Testis (tissue), 3 donors: ENCODE measurements around the gene IGSF10. TPM values are rescaled to one million over a fixed set of nuclear protein-coding genes. Genes with fewer than 3 reads are reported as not detected.

Experiments
- DNase-seq: peaks from one replicate; pipeline ENCODE4 v3.0.0-alpha.2; 2019
- H3K27ac ChIP-seq, 2 donors: fragments of 200-600 bp; sonication (generic); one replicate each; pipeline ENCODE4 v1.5.1; 2019
- H3K27me3 ChIP-seq: fragments of 200-600 bp; sonication (generic); one replicate; pipeline ENCODE4 v1.5.1; 2019
- H3K36me3 ChIP-seq: fragments of 200-600 bp; sonication (generic); one replicate; pipeline ENCODE4 v1.5.1; 2017; ENCODE audit warnings: low read depth; ENCODE audit errors: missing control alignments
- H3K4me1 ChIP-seq: fragments of 200-600 bp; sonication (generic); one replicate; pipeline ENCODE4 v1.5.1; 2019
- H3K4me3 ChIP-seq, 2 donors: fragments of 200-600 bp; sonication (generic); one replicate each; pipeline ENCODE4 v1.5.1; 2017 to 2019
- H3K9me3 ChIP-seq: fragments of 200-600 bp; sonication (generic); one replicate; pipeline ENCODE4 v1.5.1; 2017
- POLR2A ChIP-seq: fragments of 450-650 bp; IDR thresholded peaks from one replicate; pipeline ENCODE4 v1.6.1; 2017; ENCODE audit warnings: antibody characterized with exemption, mild to moderate bottlenecking, moderate library complexity
- WGBS, 2 donors: methylation state at CpG; one replicate each; pipeline ENCODE4 v1.1.5; 2018; 5-methylcytosine and 5-hydroxymethylcytosine counted together
- intact Hi-C: fragments of 100-400 bp; cut with DNase I; formaldehyde crosslinking; loops from one replicate; pipeline ENCODE4 v1.15.1; 2023; ENCODE audit warnings: low total_unique reads
- polyA plus RNA-seq: library from polyadenylated mRNA; stranded (reverse); fragments of 350-450 nt; fragmentation: Illumina TruSeq; extraction: RNeasy Lipid Tissue Mini Kit (QIAGEN cat#74804); gene quantifications from one replicate; pipeline ENCODE4 v1.2.3, GENCODE V29; 2014; ENCODE audit warnings: low read depth, low replicate concordance; ENCODE audit not compliant: insufficient read depth
- total RNA-seq, 2 donors: library from RNA; depleted of rRNA; stranded (reverse); fragments of >200 nt; gene quantifications; one replicate each; pipeline ENCODE4 v1.2.3, GENCODE V29; 2016
- TF ChIP-seq, protein P1 (sequence below), 3 experiments: fragments of 450-650 bp in 2 of 3; fragments of 200-600 bp in 1 of 3; sonication (generic) in 1 of 3; IDR thresholded peaks; one replicate each; pipeline ENCODE4 v1.5.1; 2016 to 2019; ENCODE audit warnings: antibody characterized with exemption in 3 of 3, mild to moderate bottlenecking in 2 of 3, moderate library complexity in 1 of 3

Gene IGSF10
- total and polyA plus RNA-seq, 3 donors from 2014 or later, result 5.6 to 26.1 (median 12.3) TPM

DNA sequence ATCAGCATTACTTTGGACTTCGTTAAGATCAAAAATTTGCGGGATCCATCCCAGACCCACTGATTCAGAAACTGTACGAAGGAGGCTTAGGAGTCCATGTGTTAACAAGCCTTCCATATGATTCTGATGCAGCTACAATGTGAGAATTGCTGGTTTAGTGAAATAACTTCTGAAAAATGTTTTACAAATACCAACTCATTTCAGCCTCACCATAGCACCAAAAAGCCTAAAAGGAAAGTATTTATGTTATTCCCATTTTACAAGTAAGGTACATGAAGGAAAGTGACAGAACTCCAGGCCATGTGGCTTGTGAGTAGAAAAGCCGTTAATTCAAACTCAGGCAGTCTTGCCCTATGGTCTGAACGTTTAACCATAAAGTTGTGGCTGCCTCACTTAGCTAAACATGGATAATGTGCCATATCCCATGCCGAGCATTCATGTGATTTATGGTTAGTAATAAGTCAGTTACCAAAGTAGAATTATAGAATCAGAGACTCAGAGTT, 1.5 kb upstream of the IGSF10 start:
- no peak for TF ChIP-seq POLR2A
- TF ChIP-seq, protein P1, sequence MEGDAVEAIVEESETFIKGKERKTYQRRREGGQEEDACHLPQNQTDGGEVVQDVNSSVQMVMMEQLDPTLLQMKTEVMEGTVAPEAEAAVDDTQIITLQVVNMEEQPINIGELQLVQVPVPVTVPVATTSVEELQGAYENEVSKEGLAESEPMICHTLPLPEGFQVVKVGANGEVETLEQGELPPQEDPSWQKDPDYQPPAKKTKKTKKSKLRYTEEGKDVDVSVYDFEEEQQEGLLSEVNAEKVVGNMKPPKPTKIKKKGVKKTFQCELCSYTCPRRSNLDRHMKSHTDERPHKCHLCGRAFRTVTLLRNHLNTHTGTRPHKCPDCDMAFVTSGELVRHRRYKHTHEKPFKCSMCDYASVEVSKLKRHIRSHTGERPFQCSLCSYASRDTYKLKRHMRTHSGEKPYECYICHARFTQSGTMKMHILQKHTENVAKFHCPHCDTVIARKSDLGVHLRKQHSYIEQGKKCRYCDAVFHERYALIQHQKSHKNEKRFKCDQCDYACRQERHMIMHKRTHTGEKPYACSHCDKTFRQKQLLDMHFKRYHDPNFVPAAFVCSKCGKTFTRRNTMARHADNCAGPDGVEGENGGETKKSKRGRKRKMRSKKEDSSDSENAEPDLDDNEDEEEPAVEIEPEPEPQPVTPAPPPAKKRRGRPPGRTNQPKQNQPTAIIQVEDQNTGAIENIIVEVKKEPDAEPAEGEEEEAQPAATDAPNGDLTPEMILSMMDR (IDR thresholded peaks at IDR 0.05), result no peak
- Histone ChIP-seq H3K36me3 (no peaks in the 10 kb centered on the region), H3K4me3 (no peak overlapping the region), H3K9me3 (no peaks in the 10 kb centered on the region), H3K27me3 (no peaks in the 10 kb centered on the region), H3K4me1 (peaks cover 4% of the 10 kb centered on the region), H3K27ac (no peak overlapping the region)
- no peak for DNase-seq
- 88 to 89% methylated on average over 6 of the region's 6 CpGs for WGBS, 2 donors
- intact Hi-C loops, result no loop called here

- 22 to 31% methylated on average over 2 of the region's 2 CpGs for WGBS, 2 donors
- H3K9me3 ChIP-seq, result no peaks in the 10 kb centered on the region
- H3K27me3 ChIP-seq, result no peaks in the 10 kb centered on the region
- H3K4me1 ChIP-seq, result peaks cover 4% of the 10 kb centered on the region
- intact Hi-C loops, result no loop called here
- TF ChIP-seq POLR2A, result no peak
- TF ChIP-seq, protein P1 (IDR thresholded peaks at IDR 0.05), result no peak
- DNase-seq, result no peak
- H3K27ac ChIP-seq, result no peak overlapping the region
- H3K4me3 ChIP-seq, result peak overlapping the region in 1 of 2 donors; percentile 54
- H3K36me3 ChIP-seq, result no peaks in the 10 kb centered on the region
These were observed 633 bp downstream of the IGSF10 start for GRCh38 chr3:151460228-151460627.

GRCh38 chr3:151459358-151459757, 1.5 kb downstream of the IGSF10 start:
- DNase-seq, result no peak
- TF ChIP-seq, protein P1 (IDR thresholded peaks at IDR 0.05), result no peak
- TF ChIP-seq POLR2A, result no peak
- intact Hi-C loops, result no loop called here
- no peaks in the 10 kb centered on the region for H3K27me3 ChIP-seq
- no peak overlapping the region for H3K27ac ChIP-seq
- H3K4me1 ChIP-seq, result peaks cover 4% of the 10 kb centered on the region
- H3K4me3 ChIP-seq, result no peak overlapping the region
- no peaks in the 10 kb centered on the region for H3K9me3 ChIP-seq
- WGBS, 2 donors, result 27 to 41% methylated on average over 3 of the region's 3 CpGs
- H3K36me3 ChIP-seq, result no peaks in the 10 kb centered on the region

GRCh38 chr3:151456065-151456464, 4.8 kb downstream of the IGSF10 start:
- peaks cover 4% of the 10 kb centered on the region for H3K4me1 ChIP-seq
- intact Hi-C loops, result no loop called here
- no peaks in the 10 kb centered on the region for H3K36me3 ChIP-seq
- H3K4me3 ChIP-seq, result no peak overlapping the region
- TF ChIP-seq, protein P1 (IDR thresholded peaks at IDR 0.05), result no peak
- no peak for TF ChIP-seq POLR2A
- no peak overlapping the region for H3K27ac ChIP-seq
- no peaks in the 10 kb centered on the region for H3K9me3 ChIP-seq
- no peaks in the 10 kb centered on the region for H3K27me3 ChIP-seq
- DNase-seq, result no peak
- WGBS, 2 donors, result 95 to 96% methylated on average over 3 of the region's 3 CpGs

DNA sequence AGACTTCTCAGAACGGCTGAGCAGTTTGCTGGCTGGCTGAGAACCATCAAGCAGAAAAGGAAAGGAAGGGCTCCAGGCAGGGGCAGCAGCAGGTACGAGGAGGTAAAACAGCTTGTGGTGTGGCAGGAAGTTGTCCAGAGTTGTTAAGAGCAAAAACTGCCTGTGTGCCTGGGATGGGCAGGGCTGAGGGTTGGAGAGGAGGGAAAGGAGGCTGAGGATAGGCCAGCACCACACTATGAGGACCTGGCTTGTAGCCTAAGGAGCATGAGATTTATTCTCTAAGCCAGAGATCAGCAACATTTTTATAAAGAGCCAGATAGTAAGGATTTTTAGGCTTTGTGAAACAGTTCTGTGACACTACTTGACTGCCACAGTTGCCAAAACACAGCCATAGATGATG, 8.0 kb downstream of the IGSF10 start:
- H3K9me3 ChIP-seq, result no peaks in the 10 kb centered on the region
- no peaks in the 10 kb centered on the region for H3K36me3 ChIP-seq
- no peak overlapping the region for H3K4me3 ChIP-seq
- H3K27me3 ChIP-seq, result no peaks in the 10 kb centered on the region
- H3K27ac ChIP-seq, result no peak overlapping the region
- WGBS, 2 donors, result 62 to 69% methylated on average over 2 of the region's 2 CpGs
- no peak for DNase-seq
- no peaks in the 10 kb centered on the region for H3K4me1 ChIP-seq
- no peak for TF ChIP-seq POLR2A
- TF ChIP-seq, protein P1 (IDR thresholded peaks at IDR 0.05), result no peak
- intact Hi-C loops, result no loop called here
